Uterus (tissue), 4 donors: ENCODE results near the gene NEURL1B. TPM values are rescaled to one million over a fixed set of nuclear protein-coding genes. Genes with fewer than 3 reads are reported as not detected.
A peak's percentile ranks its signal among the peaks of the same experiment; 100 is the strongest.

Source experiments
- DNase-seq, 2 donors: peaks; one replicate each; pipeline ENCODE4 v3.0.0-alpha.2; 2019 to 2020
- H3K27ac ChIP-seq, 2 donors: fragments of 200-600 bp; sonication (generic); 1 replicate in 1 of 2; 2 replicates in 1 of 2; pipeline ENCODE4 v1.5.1; 2016 to 2018
- H3K27me3 ChIP-seq, 2 donors: fragments of 200-600 bp; sonication (generic); one replicate each; pipeline ENCODE4 v1.5.1; 2018 to 2019; ENCODE audit warnings: control low read depth in 1 of 2
- H3K36me3 ChIP-seq, 2 donors: fragments of 200-600 bp; sonication (generic); one replicate each; pipeline ENCODE4 v1.5.1; 2019; ENCODE audit warnings: control low read depth in 1 of 2
- H3K4me1 ChIP-seq, 2 donors: fragments of 200-600 bp; sonication (generic); one replicate each; pipeline ENCODE4 v1.5.1; 2018 to 2019; ENCODE audit warnings: control low read depth in 1 of 2
- H3K4me3 ChIP-seq, 2 donors: fragments of 200-600 bp; sonication (generic); 1 replicate in 1 of 2; 2 replicates in 1 of 2; pipeline ENCODE4 v1.5.1; 2018 to 2019; ENCODE audit warnings: mild to moderate bottlenecking in 1 of 2
- H3K9me3 ChIP-seq, 2 donors: fragments of 200-600 bp; sonication (generic); one replicate each; pipeline ENCODE4 v1.5.1; 2019; ENCODE audit warnings: control low read depth in 1 of 2
- CTCF ChIP-seq, 4 experiments: fragments of 200-600 bp in 2 of 4; fragments of 450-650 bp in 2 of 4; sonication (generic) in 2 of 4; IDR thresholded peaks; one replicate each; pipeline ENCODE4 v1.5.1; 2016 to 2019; ENCODE audit warnings: antibody characterized with exemption in 4 of 4, mild to moderate bottlenecking in 2 of 4, moderate library complexity in 1 of 4
- POLR2A ChIP-seq, 2 donors: fragments of 450-650 bp; IDR thresholded peaks; one replicate each; pipeline ENCODE4 v1.6.1; 2016; ENCODE audit warnings: antibody characterized with exemption in 2 of 2, mild to moderate bottlenecking in 1 of 2, moderate library complexity in 1 of 2
- intact Hi-C: fragments of 100-400 bp; cut with DNase I; formaldehyde crosslinking; loops from one replicate; pipeline ENCODE4 v1.15.1; 2023; ENCODE audit warnings: low total_unique reads
- total RNA-seq, 4 donors: library from RNA; depleted of rRNA in 3 of 4; stranded (reverse); fragments of >200 nt in 3 of 4; gene quantifications; one replicate each; pipeline versions ENCODE4 v1.1.0 to v1.2.4, GENCODE V29; 2014 to 2023
- donor health status: DM: yes; HTN: yes; CAD: no.

Gene NEURL1B
- total RNA-seq, 4 donors from 2014 or later: 51.1 to 136 (median 74.1) TPM

GRCh38 chr5:172642051-172642409, 967 bp downstream of the NEURL1B start:
- H3K27me3 ChIP-seq: no peaks in the 10 kb centered on the region
- H3K27ac ChIP-seq: peak overlapping the region; percentile 85 to 98
- TF ChIP-seq CTCF (IDR thresholded peaks at IDR 0.05) (no peak), POLR2A (IDR thresholded peaks at IDR 0.05) (no peak)
- DNase-seq: no peak
- no peaks in the 10 kb centered on the region for H3K36me3 ChIP-seq
- H3K4me3 ChIP-seq: peak overlapping the region; percentile 79 to 92
- peaks cover 4 to 21% of the 10 kb centered on the region in 2 donors for H3K4me1 ChIP-seq
- no peaks in the 10 kb centered on the region for H3K9me3 ChIP-seq
- intact Hi-C loops: loop anchor here (10.0 kb wide), 1 partner anchor 77 kb away; no protein-coding TSS in a partner anchor

- Histone ChIP-seq H3K4me3 (peak overlapping the region; percentile 79 to 92), H3K36me3 (no peaks in the 10 kb centered on the region), H3K4me1 (peaks cover 4 to 25% of the 10 kb centered on the region in 2 donors), H3K27me3 (no peaks in the 10 kb centered on the region), H3K27ac (peak overlapping the region; percentile 85 to 98), H3K9me3 (no peaks in the 10 kb centered on the region)
- TF ChIP-seq CTCF (IDR thresholded peaks at IDR 0.05) (no peak), POLR2A (IDR thresholded peaks at IDR 0.05) (no peak)
- no peak for DNase-seq
- intact Hi-C loops: loop anchor here (10.0 kb wide), 1 partner anchor 78 kb away; no protein-coding TSS in a partner anchor
Measured at GRCh38 chr5:172642486-172642885, 1.4 kb downstream of the NEURL1B start.

- DNase-seq: no peak
- intact Hi-C loops: loop anchor here (10.0 kb wide), 1 partner anchor 78 kb away; no protein-coding TSS in a partner anchor
Measured at GRCh38 chr5:172642926-172643871, 2.1 kb downstream of the NEURL1B start.

GRCh38 chr5:172644266-172644665, 3.2 kb downstream of the NEURL1B start:
- H3K4me1 ChIP-seq: peaks cover 4 to 28% of the 10 kb centered on the region in 2 donors
- TF ChIP-seq CTCF (IDR thresholded peaks at IDR 0.05): no peak
- no peak for TF ChIP-seq POLR2A (IDR thresholded peaks at IDR 0.05)
- intact Hi-C loops: loop anchor here (10.0 kb wide), 1 partner anchor 79 kb away; no protein-coding TSS in a partner anchor
- H3K4me3 ChIP-seq: no peak overlapping the region
- no peaks in the 10 kb centered on the region for H3K9me3 ChIP-seq
- DNase-seq: no peak
- no peaks in the 10 kb centered on the region for H3K27me3 ChIP-seq
- peak overlapping the region; percentile 85 to 98 for H3K27ac ChIP-seq
- no peaks in the 10 kb centered on the region for H3K36me3 ChIP-seq

More at GRCh38 chr5:172642926-172643871, 2.1 kb downstream of the NEURL1B start:
- TF ChIP-seq POLR2A (IDR thresholded peaks at IDR 0.05) (no peak), CTCF (IDR thresholded peaks at IDR 0.05) (no peak)
- Histone ChIP-seq H3K27me3 (no peaks in the 10 kb centered on the region), H3K4me3 (peak overlapping the region; percentile 79 to 92), H3K27ac (peak overlapping the region; percentile 85 to 98), H3K4me1 (peaks cover 4 to 28% of the 10 kb centered on the region in 2 donors), H3K36me3 (no peaks in the 10 kb centered on the region), H3K9me3 (no peaks in the 10 kb centered on the region)

GRCh38 chr5:172644711-172645110, 3.6 kb downstream of the NEURL1B start:
- no peaks in the 10 kb centered on the region for H3K36me3 ChIP-seq
- no peak for DNase-seq
- intact Hi-C loops: loop anchor here (10.0 kb wide), 1 partner anchor 80 kb away; no protein-coding TSS in a partner anchor
- H3K27ac ChIP-seq: peak overlapping the region; percentile 64 to 98
- no peak overlapping the region for H3K4me3 ChIP-seq
- TF ChIP-seq POLR2A (IDR thresholded peaks at IDR 0.05): no peak
- H3K9me3 ChIP-seq: no peaks in the 10 kb centered on the region
- peaks cover 4 to 28% of the 10 kb centered on the region in 2 donors for H3K4me1 ChIP-seq
- H3K27me3 ChIP-seq: no peaks in the 10 kb centered on the region
